SK-N-SH (cell line): ENCODE results near the gene SIRT1. TPM values are rescaled to one million over a fixed set of nuclear protein-coding genes. Genes with fewer than 3 reads are reported as not detected.

Source experiments
- CTCF ChIA-PET: fragments of 300-600, 350-600 bp; formaldehyde crosslinking; extraction: SDS; loops from one replicate; lab custom pipeline; 2021; lab: Yijun Ruan, JAX
- POLR2A ChIA-PET: fragments of 350-600 bp; sonication (Branson Sonifier 250); formaldehyde crosslinking; extraction: SDS; loops from one replicate; lab custom pipeline; 2020; ENCODE audit warnings: antibody characterized with exemption, inconsistent platforms; lab: Yijun Ruan, JAX
- DNase-seq: peaks from one replicate; pipeline ENCODE4 v3.0.0; 2012
- H2AFZ ChIP-seq: fragments of 200-600 bp; sonication (generic); 2 replicates; pipeline ENCODE4 v1.8.1; 2016; ENCODE audit warnings: antibody characterized with exemption, mild to moderate bottlenecking, low read depth
- H3F3A ChIP-seq: fragments of 200-600 bp; sonication (generic); replicated peaks from 2 replicates; pipeline ENCODE3; 2016; ENCODE audit warnings: antibody characterized with exemption, mild to moderate bottlenecking; ENCODE audit not compliant: insufficient read depth
- H3K27ac ChIP-seq, 2 experiments: fragments of 200-500 bp in 1 of 2; fragments of 200-600 bp in 1 of 2; sonication (Bioruptor generic) in 1 of 2; sonication (generic), shearing (Covaris generic) in 1 of 2; 2 replicates each; pipeline versions ENCODE4 v1.5.1 to v1.6.1; 2014 to 2016; ENCODE audit warnings: low read depth in 2 of 2, inconsistent platforms in 1 of 2, low read length in 1 of 2, mild to moderate bottlenecking in 1 of 2, mixed read lengths in 1 of 2
- H3K27me3 ChIP-seq: fragments of 200-600 bp; sonication (generic), shearing (Covaris generic); 2 replicates; pipeline ENCODE4 v1.6.1; 2016; ENCODE audit warnings: mixed run types; ENCODE audit not compliant: insufficient read depth
- H3K36me3 ChIP-seq, 2 experiments: fragments of 200-500 bp in 1 of 2; fragments of 200-600 bp in 1 of 2; sonication (Bioruptor generic) in 1 of 2; sonication (generic) in 1 of 2; replicated peaks in 1 of 2; 2 replicates each; pipeline versions ENCODE3 to v1.5.1; 2014 to 2016; ENCODE audit warnings: low read length in 1 of 2, mild to moderate bottlenecking in 1 of 2; ENCODE audit not compliant: insufficient read depth in 2 of 2, control insufficient read depth in 1 of 2
- H3K4me1 ChIP-seq, 2 experiments: fragments of 200-500 bp in 1 of 2; fragments of 200-600 bp in 1 of 2; sonication (Bioruptor generic) in 1 of 2; sonication (generic), shearing (Covaris generic) in 1 of 2; 2 replicates each; pipeline versions ENCODE4 v1.5.1 to v1.6.1; 2014 to 2016; ENCODE audit warnings: low read depth in 1 of 2, low read length in 1 of 2, mixed run types in 1 of 2; ENCODE audit not compliant: insufficient read depth in 2 of 2, control insufficient read depth in 1 of 2
- H3K4me2 ChIP-seq: fragments of 200-600 bp; sonication (generic), shearing (Covaris generic); 2 replicates; pipeline ENCODE4 v1.6.1; 2017; ENCODE audit warnings: mixed run types
- H3K4me3 ChIP-seq, 2 experiments: fragments of 200-500 bp in 1 of 2; fragments of 200-600 bp in 1 of 2; sonication (Bioruptor generic) in 1 of 2; sonication (generic), shearing (Covaris generic) in 1 of 2; 2 replicates each; pipeline versions ENCODE4 v1.5.1 to v1.8.1; 2014 to 2016; ENCODE audit warnings: low read depth in 2 of 2, inconsistent platforms in 1 of 2, low read length in 1 of 2, mild to moderate bottlenecking in 1 of 2, mixed read lengths in 1 of 2, moderate library complexity in 1 of 2
- H3K79me2 ChIP-seq: fragments of 200-600 bp; sonication (generic); 2 replicates; pipeline ENCODE4 v1.8.1; 2017; ENCODE audit warnings: mild to moderate bottlenecking; ENCODE audit not compliant: insufficient read depth
- H3K9ac ChIP-seq: fragments of 200-600 bp; sonication (generic); 2 replicates; pipeline ENCODE4 v1.6.1; 2017; ENCODE audit warnings: mixed run types
- H3K9me2 ChIP-seq: fragments of 200-600 bp; sonication (generic); 2 replicates; pipeline ENCODE4 v1.6.1; 2017; ENCODE audit warnings: mixed run types
- H3K9me3 ChIP-seq: fragments of 200-600 bp; sonication (generic); 2 replicates; pipeline ENCODE4 v1.6.1; 2017; ENCODE audit warnings: mixed run types, mild to moderate bottlenecking, moderate library complexity
- H4K20me1 ChIP-seq: fragments of 200-600 bp; sonication (generic); 2 replicates; pipeline ENCODE4 v1.6.1; 2017; ENCODE audit warnings: mild to moderate bottlenecking, mixed run types; ENCODE audit not compliant: insufficient read depth
- EP300 ChIP-seq, 2 experiments: IDR thresholded peaks; 2 replicates each; pipeline versions ENCODE4 v1.4.0 to v1.6.1; 2012; ENCODE audit warnings: borderline replicate concordance in 1 of 2, low read depth in 1 of 2, low read length in 1 of 2
- EZH2phosphoT487 ChIP-seq: fragments of 200-600 bp; sonication (generic); IDR thresholded peaks from 2 replicates; pipeline ENCODE4 v1.6.1; 2017; ENCODE audit warnings: low read depth, mixed run types, mild to moderate bottlenecking, antibody characterized with exemption, moderate library complexity, borderline replicate concordance
- FOSL2 ChIP-seq: IDR thresholded peaks from 2 replicates; pipeline ENCODE4 v1.4.0; 2012; ENCODE audit warnings: low read depth, mild to moderate bottlenecking, moderate library complexity, borderline replicate concordance
- GATA2 ChIP-seq: sonication (generic); formaldehyde crosslinking; IDR thresholded peaks from 2 replicates; pipeline ENCODE4 v1.5.0; 2020; ENCODE audit warnings: mild to moderate bottlenecking, missing genetic modification reagents
- JUND ChIP-seq: IDR thresholded peaks from 2 replicates; pipeline ENCODE4 v1.4.0; 2012
- MEF2A ChIP-seq: IDR thresholded peaks from 2 replicates; pipeline ENCODE4 v1.4.0; 2012; ENCODE audit warnings: low read depth, borderline replicate concordance
- MXI1 ChIP-seq: IDR thresholded peaks from 2 replicates; pipeline ENCODE4 v1.6.1; 2012; ENCODE audit warnings: mild to moderate bottlenecking, low read depth, low read length, improper control_type of control experiment
- NRF1 ChIP-seq: IDR thresholded peaks from 2 replicates; pipeline ENCODE4 v1.6.1; 2012; ENCODE audit warnings: low read depth, mild to moderate bottlenecking, low read length
- POLR2AphosphoS5 ChIP-seq: IDR thresholded peaks from 2 replicates; pipeline ENCODE4 v1.6.1; 2012; ENCODE audit warnings: low read depth, low read length
- TAF1 ChIP-seq: IDR thresholded peaks from 2 replicates; pipeline ENCODE4 v1.6.1; 2012; ENCODE audit warnings: low read depth, mild to moderate bottlenecking, low read length, moderate library complexity, borderline replicate concordance
- TCF12 ChIP-seq: IDR thresholded peaks from 2 replicates; pipeline ENCODE4 v1.4.0; 2012
- WGBS: methylation state at CpG from one replicate; pipeline ENCODE4 v1.1.6; 2017; ENCODE audit warnings: low lambda C conversion rate; 5-methylcytosine and 5-hydroxymethylcytosine counted together
- polyA plus RNA-seq, 3 experiments: library from polyadenylated mRNA; depleted of rRNA; stranded (reverse); fragments of >200 nt; gene quantifications; 2 replicates each; pipeline ENCODE4 v1.2.3, GENCODE V29; 2012
- TF ChIP-seq, protein P1 (sequence below): IDR thresholded peaks from 2 replicates; pipeline ENCODE4 v1.4.0; 2012; ENCODE audit warnings: low read depth, borderline replicate concordance
- TF ChIP-seq, protein P2 (sequence below): IDR thresholded peaks from 2 replicates; pipeline ENCODE4 v1.4.0; 2012; ENCODE audit warnings: low read depth
- TF ChIP-seq, protein P3 (sequence below): fragments of 200-600 bp; sonication (generic); IDR thresholded peaks from 2 replicates; pipeline ENCODE4 v1.6.1; 2017; ENCODE audit warnings: antibody characterized with exemption, mild to moderate bottlenecking, moderate library complexity
- TF ChIP-seq, protein P4 (sequence below): fragments of 150-350 bp; IDR thresholded peaks from 2 replicates; pipeline ENCODE4 v1.6.1; 2017; ENCODE audit warnings: antibody characterized with exemption, low read length, low read depth, borderline replicate concordance
- TF ChIP-seq, protein P5 (sequence below): IDR thresholded peaks from 2 replicates; pipeline ENCODE4 v1.4.0; 2012; ENCODE audit warnings: low read depth, borderline replicate concordance
- TF ChIP-seq, protein P6 (sequence below): IDR thresholded peaks from 2 replicates; pipeline ENCODE4; 2012

The SIRT1 gene
- polyA plus RNA-seq, 1 of the 3 experiments (the other 2 are of a cell fraction) = 6.0 TPM

DNA sequence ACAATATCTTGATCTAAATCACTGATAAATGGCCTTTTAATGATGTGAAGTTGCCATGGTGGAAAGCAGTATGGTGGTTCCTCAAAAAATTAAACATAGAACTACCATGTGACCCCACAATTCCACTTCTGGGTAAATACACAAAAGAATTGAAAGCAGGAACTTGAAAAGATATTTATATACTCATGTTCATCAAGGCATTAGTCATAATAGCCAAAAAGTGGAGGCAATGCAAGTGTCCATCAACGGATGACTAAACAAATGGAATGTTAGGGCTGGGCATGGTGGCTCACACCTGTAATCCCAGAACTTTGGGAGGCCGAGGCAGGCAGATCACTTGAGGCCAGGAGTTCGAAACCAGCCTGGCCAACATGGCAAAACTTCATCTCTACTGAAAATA lies 44.5 kb upstream of the SIRT1 start:
- Histone ChIP-seq H2AFZ (no peak overlapping the region), H3F3A (no peaks in the 10 kb centered on the region), H3K4me1 (no peaks in the 10 kb centered on the region; a peak in 1 of 4 replicates), H3K27me3 (no peaks in the 10 kb centered on the region), H3K36me3 (no peaks in the 10 kb centered on the region), H3K9me2 (no peaks in the 10 kb centered on the region), H4K20me1 (no peaks in the 10 kb centered on the region), H3K9me3 (no peaks in the 10 kb centered on the region), H3K9ac (no peak overlapping the region), H3K4me3 (no peak overlapping the region), H3K27ac (no peak overlapping the region)
- no peak for DNase-seq
- POLR2A ChIA-PET = no interaction called here
- 67% methylated on average over 3 of the region's 3 CpGs for WGBS
- TF ChIP-seq, protein P1, sequence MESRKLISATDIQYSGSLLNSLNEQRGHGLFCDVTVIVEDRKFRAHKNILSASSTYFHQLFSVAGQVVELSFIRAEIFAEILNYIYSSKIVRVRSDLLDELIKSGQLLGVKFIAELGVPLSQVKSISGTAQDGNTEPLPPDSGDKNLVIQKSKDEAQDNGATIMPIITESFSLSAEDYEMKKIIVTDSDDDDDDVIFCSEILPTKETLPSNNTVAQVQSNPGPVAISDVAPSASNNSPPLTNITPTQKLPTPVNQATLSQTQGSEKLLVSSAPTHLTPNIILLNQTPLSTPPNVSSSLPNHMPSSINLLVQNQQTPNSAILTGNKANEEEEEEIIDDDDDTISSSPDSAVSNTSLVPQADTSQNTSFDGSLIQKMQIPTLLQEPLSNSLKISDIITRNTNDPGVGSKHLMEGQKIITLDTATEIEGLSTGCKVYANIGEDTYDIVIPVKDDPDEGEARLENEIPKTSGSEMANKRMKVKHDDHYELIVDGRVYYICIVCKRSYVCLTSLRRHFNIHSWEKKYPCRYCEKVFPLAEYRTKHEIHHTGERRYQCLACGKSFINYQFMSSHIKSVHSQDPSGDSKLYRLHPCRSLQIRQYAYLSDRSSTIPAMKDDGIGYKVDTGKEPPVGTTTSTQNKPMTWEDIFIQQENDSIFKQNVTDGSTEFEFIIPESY = no peak
- no peak for TF ChIP-seq MXI1
- no peak for TF ChIP-seq JUND
- TF ChIP-seq NRF1 = no peak
- TF ChIP-seq TCF12 = no peak
- TF ChIP-seq FOSL2 = no peak
- TF ChIP-seq, protein P2, sequence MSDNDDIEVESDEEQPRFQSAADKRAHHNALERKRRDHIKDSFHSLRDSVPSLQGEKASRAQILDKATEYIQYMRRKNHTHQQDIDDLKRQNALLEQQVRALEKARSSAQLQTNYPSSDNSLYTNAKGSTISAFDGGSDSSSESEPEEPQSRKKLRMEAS = no peak
- TF ChIP-seq, protein P3, sequence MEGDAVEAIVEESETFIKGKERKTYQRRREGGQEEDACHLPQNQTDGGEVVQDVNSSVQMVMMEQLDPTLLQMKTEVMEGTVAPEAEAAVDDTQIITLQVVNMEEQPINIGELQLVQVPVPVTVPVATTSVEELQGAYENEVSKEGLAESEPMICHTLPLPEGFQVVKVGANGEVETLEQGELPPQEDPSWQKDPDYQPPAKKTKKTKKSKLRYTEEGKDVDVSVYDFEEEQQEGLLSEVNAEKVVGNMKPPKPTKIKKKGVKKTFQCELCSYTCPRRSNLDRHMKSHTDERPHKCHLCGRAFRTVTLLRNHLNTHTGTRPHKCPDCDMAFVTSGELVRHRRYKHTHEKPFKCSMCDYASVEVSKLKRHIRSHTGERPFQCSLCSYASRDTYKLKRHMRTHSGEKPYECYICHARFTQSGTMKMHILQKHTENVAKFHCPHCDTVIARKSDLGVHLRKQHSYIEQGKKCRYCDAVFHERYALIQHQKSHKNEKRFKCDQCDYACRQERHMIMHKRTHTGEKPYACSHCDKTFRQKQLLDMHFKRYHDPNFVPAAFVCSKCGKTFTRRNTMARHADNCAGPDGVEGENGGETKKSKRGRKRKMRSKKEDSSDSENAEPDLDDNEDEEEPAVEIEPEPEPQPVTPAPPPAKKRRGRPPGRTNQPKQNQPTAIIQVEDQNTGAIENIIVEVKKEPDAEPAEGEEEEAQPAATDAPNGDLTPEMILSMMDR = no peak
- TF ChIP-seq GATA2 (CRISPR knock-in tag) = no peak
- TF ChIP-seq, protein P4, sequence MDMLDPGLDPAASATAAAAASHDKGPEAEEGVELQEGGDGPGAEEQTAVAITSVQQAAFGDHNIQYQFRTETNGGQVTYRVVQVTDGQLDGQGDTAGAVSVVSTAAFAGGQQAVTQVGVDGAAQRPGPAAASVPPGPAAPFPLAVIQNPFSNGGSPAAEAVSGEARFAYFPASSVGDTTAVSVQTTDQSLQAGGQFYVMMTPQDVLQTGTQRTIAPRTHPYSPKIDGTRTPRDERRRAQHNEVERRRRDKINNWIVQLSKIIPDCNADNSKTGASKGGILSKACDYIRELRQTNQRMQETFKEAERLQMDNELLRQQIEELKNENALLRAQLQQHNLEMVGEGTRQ = no peak
- no peak for TF ChIP-seq EZH2phosphoT487
- no peak for TF ChIP-seq TAF1
- no peak for TF ChIP-seq MEF2A
- no peak for TF ChIP-seq POLR2AphosphoS5
- TF ChIP-seq EP300 (IDR thresholded peaks at IDR 0.05; ENCODE audit: borderline replicate concordance in 1 of 2, low read depth in 1 of 2, low read length in 1 of 2) = no peak
- TF ChIP-seq, protein P5, sequence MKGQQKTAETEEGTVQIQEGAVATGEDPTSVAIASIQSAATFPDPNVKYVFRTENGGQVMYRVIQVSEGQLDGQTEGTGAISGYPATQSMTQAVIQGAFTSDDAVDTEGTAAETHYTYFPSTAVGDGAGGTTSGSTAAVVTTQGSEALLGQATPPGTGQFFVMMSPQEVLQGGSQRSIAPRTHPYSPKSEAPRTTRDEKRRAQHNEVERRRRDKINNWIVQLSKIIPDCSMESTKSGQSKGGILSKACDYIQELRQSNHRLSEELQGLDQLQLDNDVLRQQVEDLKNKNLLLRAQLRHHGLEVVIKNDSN = no peak
- TF ChIP-seq, protein P6, sequence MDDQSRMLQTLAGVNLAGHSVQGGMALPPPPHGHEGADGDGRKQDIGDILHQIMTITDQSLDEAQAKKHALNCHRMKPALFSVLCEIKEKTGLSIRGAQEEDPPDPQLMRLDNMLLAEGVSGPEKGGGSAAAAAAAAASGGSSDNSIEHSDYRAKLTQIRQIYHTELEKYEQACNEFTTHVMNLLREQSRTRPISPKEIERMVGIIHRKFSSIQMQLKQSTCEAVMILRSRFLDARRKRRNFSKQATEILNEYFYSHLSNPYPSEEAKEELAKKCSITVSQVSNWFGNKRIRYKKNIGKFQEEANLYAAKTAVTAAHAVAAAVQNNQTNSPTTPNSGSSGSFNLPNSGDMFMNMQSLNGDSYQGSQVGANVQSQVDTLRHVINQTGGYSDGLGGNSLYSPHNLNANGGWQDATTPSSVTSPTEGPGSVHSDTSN = no peak
- TF ChIP-seq, all 33 proteins: peak for 0
- no peaks in the 10 kb centered on the region for H3K79me2 ChIP-seq
- H3K4me2 ChIP-seq = no peak overlapping the region
- CTCF ChIA-PET = no interaction called here
